Erythroblast (primary cell): ENCODE measurements around the gene GOLGA8N.
"Not testable (repeated sequence)": the region's sequence is repeated elsewhere in the genome, so short reads cannot be mapped to it uniquely, and the experiment has no call there.

Experiments
- DNase-seq, 2 experiments: peaks; one replicate each; lab custom pipeline; 2025; lab: John Stamatoyannopoulos, UW
- GATA1 ChIP-seq: IDR thresholded peaks from 2 replicates; pipeline ENCODE4 v1.6.1; 2011; ENCODE audit warnings: low read depth, mild to moderate bottlenecking, control low read depth, low read length, moderate library complexity
- POLR2A ChIP-seq: IDR thresholded peaks from 2 replicates; pipeline ENCODE4 v1.6.1; 2011; ENCODE audit warnings: mild to moderate bottlenecking, low read length

GOLGA8N gene

GRCh38 chr15:32593151-32593550 lies at the start of gene GOLGA8N:
Gene GOLGA8N, plus strand, starts transcription at chr15:32593456.
- DNase-seq: not testable (repeated sequence)

DNA sequence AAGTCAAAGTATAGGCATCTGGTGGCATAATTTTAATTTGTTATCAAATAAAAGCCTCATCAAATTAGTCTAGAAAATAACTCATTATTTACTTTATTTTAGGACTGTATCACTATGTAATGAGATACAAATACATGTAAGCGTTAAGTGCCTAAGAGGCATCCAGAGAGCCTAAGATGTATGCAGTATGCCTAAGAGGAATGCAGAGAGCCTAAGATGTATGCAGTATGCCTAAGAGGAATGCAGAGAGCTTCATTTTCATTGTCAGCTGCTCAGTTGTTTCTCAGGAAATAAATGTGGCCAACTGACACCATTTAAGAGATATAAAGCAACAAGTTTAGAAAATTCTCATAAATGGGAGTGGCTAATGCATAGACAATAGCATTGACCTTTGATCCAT lies 49.8 kb upstream of the GOLGA8N start:
- not testable (repeated sequence) for DNase-seq

- DNase-seq: not testable (repeated sequence)
Measured at GRCh38 chr15:32545129-32545528, 48.1 kb upstream of the GOLGA8N start.

- DNase-seq: not testable (repeated sequence)
Measured at GRCh38 chr15:32554587-32554986, 38.7 kb upstream of the GOLGA8N start.

- DNase-seq: not testable (repeated sequence)
Measured at GRCh38 chr15:32562198-32562597, 31.1 kb upstream of the GOLGA8N start.

DNA sequence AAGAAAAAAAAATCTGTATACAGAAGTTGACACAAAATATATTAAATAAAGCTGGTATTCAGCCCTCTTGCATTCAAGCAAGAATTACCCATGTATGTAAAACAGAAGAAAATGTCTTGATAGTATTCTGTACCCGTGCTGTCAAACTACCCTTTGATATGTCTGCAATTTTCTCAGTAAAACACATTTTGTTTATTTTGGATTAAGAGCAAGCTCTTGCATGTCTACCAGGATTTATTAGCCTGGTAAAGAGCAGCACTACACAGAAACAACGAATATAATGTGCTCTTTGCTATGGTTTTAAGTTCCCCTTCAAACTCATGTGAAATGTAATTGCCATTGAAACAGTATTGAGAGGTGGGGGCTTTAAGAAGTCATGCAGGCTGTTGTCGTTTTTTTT lies 24.3 kb upstream of the GOLGA8N start:
- not testable (repeated sequence) for DNase-seq

- not testable (repeated sequence) for DNase-seq
Measured at GRCh38 chr15:32578482-32578881, 14.8 kb upstream of the GOLGA8N start.

DNA sequence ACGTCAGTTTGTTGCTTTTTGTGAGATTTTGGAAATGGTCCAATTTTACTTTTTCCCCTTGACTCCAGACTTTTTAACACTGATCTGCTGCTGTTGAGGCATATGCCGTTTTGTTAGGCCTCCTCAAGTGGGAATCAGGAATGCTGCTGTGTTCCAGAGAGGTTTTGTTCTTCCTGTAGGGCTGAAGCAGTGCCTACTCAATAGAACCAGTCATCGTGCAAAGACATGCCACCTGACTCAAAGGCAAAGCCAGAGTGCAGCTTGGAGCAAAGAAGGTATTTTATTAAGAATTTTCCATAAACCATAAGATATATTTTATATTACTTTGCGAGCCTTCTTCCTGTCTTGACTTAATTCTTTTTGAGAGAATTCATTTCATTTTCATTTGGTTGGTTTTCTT lies 7.4 kb upstream of the GOLGA8N start:
- DNase-seq: not testable (repeated sequence)

- DNase-seq: not testable (repeated sequence)
Measured at GRCh38 chr15:32609518-32609917, 16.3 kb downstream of the GOLGA8N start.

DNA sequence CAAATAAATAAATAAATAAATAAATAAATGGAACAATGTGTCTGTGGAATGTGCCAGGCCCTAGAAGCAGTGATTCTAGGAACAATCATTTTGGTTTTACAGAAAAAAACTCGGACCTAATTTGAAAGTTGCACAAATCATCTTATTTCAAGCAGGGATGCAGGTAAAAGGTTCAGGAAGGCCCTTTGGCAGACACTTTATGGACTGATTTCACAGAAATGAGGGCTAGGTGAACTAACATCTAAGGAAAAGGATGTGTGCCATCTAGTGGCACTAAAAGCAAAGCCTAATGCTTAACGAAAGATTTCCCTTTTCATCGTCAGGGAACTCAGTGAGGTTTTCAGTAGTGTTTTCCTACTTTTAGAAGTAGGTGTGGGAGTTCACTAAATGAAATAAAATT lies 17.5 kb downstream of the GOLGA8N start:
- not testable (repeated sequence) for DNase-seq

GRCh38 chr15:32614712-32615050 lies 21.4 kb downstream of the GOLGA8N start:
- DNase-seq: not testable (repeated sequence)

DNA sequence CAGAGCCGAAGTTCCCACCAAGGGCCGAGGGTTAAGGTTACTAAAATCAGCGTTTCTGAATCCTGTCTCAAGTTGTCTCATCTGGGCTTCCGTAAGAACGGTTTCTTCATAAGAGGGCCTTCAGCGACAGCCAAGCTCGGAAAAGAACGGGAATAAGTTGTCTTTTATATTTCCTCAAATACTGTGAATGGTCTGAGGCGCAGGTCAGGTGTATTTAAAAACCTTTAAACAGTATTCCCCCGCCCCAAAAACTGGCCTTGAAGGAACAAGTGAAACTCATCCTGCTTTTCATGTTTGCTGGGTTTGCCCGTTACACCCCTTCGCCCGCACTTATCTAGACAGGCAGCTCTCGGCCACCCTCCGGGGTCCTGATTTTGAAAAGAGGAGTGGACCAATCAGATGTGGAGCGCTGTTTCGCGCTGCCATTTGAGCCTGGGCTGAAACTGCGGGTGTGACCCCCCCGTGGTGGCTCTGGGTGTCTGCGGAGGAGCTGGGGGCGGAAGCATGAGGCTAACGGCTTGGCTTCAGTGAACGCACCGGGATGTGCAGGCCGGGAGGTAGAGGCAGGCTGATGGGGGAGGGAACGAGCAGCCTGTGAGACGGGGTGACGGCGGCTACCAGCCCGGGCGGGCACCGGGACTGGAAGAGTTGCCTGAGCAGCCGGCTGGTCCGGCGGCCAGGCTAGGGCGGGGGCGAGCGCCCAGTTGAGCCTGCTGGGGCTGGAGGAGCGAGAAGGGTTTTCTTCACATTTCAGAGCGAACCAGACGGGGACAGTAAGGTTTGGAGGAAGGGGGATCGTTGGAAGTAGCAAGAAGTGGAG lies 22.0 kb downstream of the GOLGA8N start, which contains the start of gene ARHGAP11A:
Gene ARHGAP11A (plus strand): TSS at position 454 of the 820 bp plus-strand sequence. CDS start 708 bp downstream, outside the sequence.
- not testable (repeated sequence) for DNase-seq
- TF ChIP-seq POLR2A: peak; percentile 50

GRCh38 chr15:32615871-32616426 lies 22.7 kb downstream of the GOLGA8N start:
- DNase-seq: not testable (repeated sequence)

- DNase-seq: no peak
- TF ChIP-seq POLR2A (no peak), GATA1 (no peak)
Measured at GRCh38 chr15:32636410-32636809, 43.2 kb downstream of the GOLGA8N start.

GRCh38 chr15:32636908-32637567 lies 43.8 kb downstream of the GOLGA8N start:
- no peak for TF ChIP-seq POLR2A
- no peak for TF ChIP-seq GATA1

GRCh38 chr15:32637704-32638103 lies 44.4 kb downstream of the GOLGA8N start:
- no peak for TF ChIP-seq GATA1
- TF ChIP-seq POLR2A: no peak
- DNase-seq: no peak

More at GRCh38 chr15:32636908-32637567, 43.8 kb downstream of the GOLGA8N start:
- DNase-seq: no peak
